Caco-2 (cell line): ENCODE results near the gene QPCTL. TPM values are rescaled to one million over a fixed set of nuclear protein-coding genes. Genes with fewer than 3 reads are reported as not detected.

Experiments used
- BruUV-seq: library from RNA; stranded (reverse); fragments of 400-500 nt; replicated peaks from 2 replicates; lab custom pipeline; 2021; lab: Mats Ljungman, UMichigan
- CTCF ChIA-PET: fragments of 300-600 bp; sonication (Branson Sonifier 250); formaldehyde crosslinking; loops from one replicate; lab custom pipeline; 2022; ENCODE audit warnings: antibody characterized with exemption; lab: Charles Lee
- POLR2A ChIA-PET: fragments of 300-600 bp; sonication (Branson Sonifier 250); formaldehyde crosslinking; loops from one replicate; lab custom pipeline; 2022; ENCODE audit warnings: antibody characterized with exemption; lab: Charles Lee
- DNase-seq, 2 experiments: peaks; one replicate each; pipeline versions ENCODE4 v3.0.0 to v3.0.0-alpha.2; 2020 to 2022
- H3K27me3 ChIP-seq: replicated peaks from 2 replicates; pipeline ENCODE4 v1.6.0; 2011; ENCODE audit warnings: low read length; ENCODE audit not compliant: control insufficient read depth, insufficient read depth
- H3K36me3 ChIP-seq: 2 replicates; pipeline ENCODE4 v1.5.1; 2011; ENCODE audit warnings: low read length; ENCODE audit not compliant: control insufficient read depth, insufficient read depth
- H3K4me1 ChIP-seq: fragments of 250-450 bp; sonication (Bioruptor Pico); 2 replicates; pipeline ENCODE4 v1.5.1; 2020; ENCODE audit warnings: mild to moderate bottlenecking
- H3K4me3 ChIP-seq: 2 replicates; pipeline ENCODE4 v1.5.1; 2011; ENCODE audit warnings: low read depth, mild to moderate bottlenecking, control low read depth, low read length
- H3K9me3 ChIP-seq: fragments of 250-450 bp; sonication (Bioruptor Pico); 2 replicates; pipeline ENCODE4 v1.5.1; 2020; ENCODE audit warnings: mild to moderate bottlenecking, moderate library complexity
- H3K27ac Mint-ChIP-seq: one replicate; pipeline ENCODE4 v1.8.0; 2022; ENCODE audit warnings: mixed read lengths; ENCODE audit not compliant: unreplicated experiment
- H3K27me3 Mint-ChIP-seq: one replicate; pipeline ENCODE4 v1.8.0; 2022; ENCODE audit warnings: mixed read lengths; ENCODE audit not compliant: insufficient read depth, unreplicated experiment
- H3K36me3 Mint-ChIP-seq: one replicate; pipeline ENCODE4 v1.8.0; 2022; ENCODE audit warnings: mild to moderate bottlenecking, mixed read lengths; ENCODE audit not compliant: insufficient read depth, unreplicated experiment
- H3K4me1 Mint-ChIP-seq: one replicate; pipeline ENCODE4 v1.8.0; 2022; ENCODE audit warnings: low read depth, mixed read lengths; ENCODE audit not compliant: unreplicated experiment
- H3K4me3 Mint-ChIP-seq: one replicate; pipeline ENCODE4 v1.8.0; 2022; ENCODE audit warnings: mild to moderate bottlenecking, moderate library complexity, mixed read lengths; ENCODE audit not compliant: unreplicated experiment
- H3K9me3 Mint-ChIP-seq: one replicate; pipeline ENCODE4 v1.8.0; 2022; ENCODE audit warnings: mixed read lengths; ENCODE audit not compliant: unreplicated experiment
- CTCF ChIP-seq, 2 experiments: fragments of 200-600 bp in 1 of 2; IDR thresholded peaks; 1 replicate in 1 of 2; 2 replicates in 1 of 2; pipeline versions ENCODE4 v1.5.1 to v1.8.0; 2011 to 2022; ENCODE audit warnings: antibody characterized with exemption in 1 of 2, control low read depth in 1 of 2, inconsistent platforms in 1 of 2, low read depth in 1 of 2, low read length in 1 of 2, mild to moderate bottlenecking in 1 of 2, moderate library complexity in 1 of 2; ENCODE audit not compliant: insufficient read depth in 1 of 2, severe bottlenecking in 1 of 2, unreplicated experiment in 1 of 2
- intact Hi-C: fragments of 100-400 bp; cut with micrococcal nuclease; formaldehyde crosslinking; loops from one replicate; pipeline ENCODE4 v1.10.0; 2022; ENCODE audit not compliant: unreplicated experiment
- total RNA-seq: library from RNA; stranded (reverse); gene quantifications from 2 replicates; pipeline ENCODE4 v1.2.3, GENCODE V29; 2022

The QPCTL gene
- total RNA-seq, 1 experiment from 2014 or later, result 16.9 TPM

DNA sequence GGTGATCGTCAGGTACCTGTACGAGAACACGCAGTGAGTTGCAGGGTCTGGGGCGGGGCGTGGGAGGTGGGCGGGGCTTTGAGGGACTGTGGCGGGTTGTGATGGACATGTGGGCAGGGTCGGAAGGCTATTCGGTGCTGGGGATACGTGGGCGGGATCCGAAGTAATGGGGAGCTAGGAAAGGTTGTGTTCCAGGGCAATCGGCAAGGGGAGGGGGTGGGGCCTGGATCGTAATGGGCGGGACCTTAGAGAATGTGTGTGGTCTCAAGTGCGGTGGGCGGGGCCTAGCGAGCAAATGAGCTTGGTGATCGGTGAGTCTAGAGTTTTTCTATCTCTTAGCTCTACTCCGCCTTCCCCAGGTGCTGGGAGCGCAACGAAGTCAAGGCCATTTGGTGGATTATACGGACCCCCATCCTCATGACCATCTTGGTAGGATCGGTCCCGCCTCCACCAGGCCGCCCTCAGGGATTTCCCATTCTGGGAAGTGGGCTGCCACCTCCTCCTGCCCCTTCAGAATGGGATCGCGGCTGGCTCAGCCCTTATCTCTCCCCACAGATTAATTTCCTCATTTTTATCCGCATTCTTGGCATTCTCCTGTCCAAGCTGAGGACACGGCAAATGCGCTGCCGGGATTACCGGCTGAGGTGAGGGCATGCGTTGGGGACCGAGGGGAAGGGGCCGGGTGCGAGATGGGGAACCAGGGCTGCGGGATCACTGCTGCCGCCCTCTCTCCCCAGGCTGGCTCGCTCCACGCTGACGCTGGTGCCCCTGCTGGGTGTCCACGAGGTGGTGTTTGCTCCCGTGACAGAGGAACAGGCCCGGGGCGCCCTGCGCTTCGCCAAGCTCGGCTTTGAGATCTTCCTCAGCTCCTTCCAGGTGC, 14.9 kb upstream of the QPCTL start:
- Histone ChIP-seq H3K4me3 (peak overlapping the region; percentile 47), H3K9me3 (no peaks in the 10 kb centered on the region), H3K4me1 (peaks cover 16% of the 10 kb centered on the region), H3K27me3 (no peaks in the 10 kb centered on the region), H3K36me3 (no peaks in the 10 kb centered on the region)
- BruUV-seq, result TSS peak; percentile 86
- H3K27me3 Mint-ChIP-seq, result no peaks in the 10 kb centered on the region
- peaks cover 12% of the 10 kb centered on the region for H3K4me1 Mint-ChIP-seq
- peak; percentile 96 to 100 for DNase-seq
- intact Hi-C loops, result loop anchor here (1.0 kb wide), 2 partner anchors 8 to 15 kb away; partner anchors contain the start of gene QPCTL
- ChIA-PET POLR2A (interaction anchor here (0.6 to 4.5 kb wide), 22 partner anchors 8 to 1321 kb away, joined by 3 to 54 read pairs (median 6); partner anchors contain the start of genes EML2, FBXO46, GIPR and IRF2BP1), CTCF (interaction anchor here (0.5 to 3.1 kb wide), 27 partner anchors 8 to 238 kb away, joined by 3 to 50 read pairs (median 5); partner anchors contain the start of genes EML2, GIPR, OPA3 and QPCTL)
- TF ChIP-seq CTCF (IDR thresholded peaks at IDR 0.05; ENCODE audit: insufficient read depth in 1 of 2, low read depth in 1 of 2, low read length in 1 of 2, severe bottlenecking in 1 of 2, unreplicated experiment in 1 of 2), result peak; percentile 31 to 54
- H3K4me3 Mint-ChIP-seq, result peak overlapping the region; percentile 88
- H3K27ac Mint-ChIP-seq, result peak overlapping the region; percentile 88
- no peaks in the 10 kb centered on the region for H3K9me3 Mint-ChIP-seq
- H3K36me3 Mint-ChIP-seq, result peaks cover 25% of the 10 kb centered on the region

DNA sequence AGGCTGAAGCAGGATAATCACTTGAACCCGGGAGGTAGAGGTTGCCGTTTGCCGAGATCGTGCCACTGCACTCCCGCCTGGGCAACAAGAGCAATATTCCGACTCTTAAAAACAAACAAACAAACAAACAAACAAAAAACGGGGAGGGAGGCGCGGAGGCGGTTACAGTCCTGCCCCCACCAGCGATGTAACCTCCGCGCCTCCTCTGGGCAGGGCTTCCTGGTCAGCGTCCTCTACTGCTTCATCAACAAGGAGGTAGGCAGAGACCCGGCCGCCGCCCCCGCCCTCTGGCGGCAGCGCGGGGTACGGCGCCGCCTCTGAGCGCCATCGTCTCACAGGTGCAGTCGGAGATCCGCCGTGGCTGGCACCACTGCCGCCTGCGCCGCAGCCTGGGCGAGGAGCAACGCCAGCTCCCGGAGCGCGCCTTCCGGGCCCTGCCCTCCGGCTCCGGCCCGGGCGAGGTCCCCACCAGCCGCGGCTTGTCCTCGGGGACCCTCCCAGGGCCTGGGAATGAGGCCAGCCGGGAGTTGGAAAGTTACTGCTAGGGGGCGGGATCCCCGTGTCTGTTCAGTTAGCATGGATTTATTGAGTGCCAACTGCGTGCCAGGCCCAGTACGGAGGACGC, 11.0 kb upstream of the QPCTL start:
- Mint-ChIP-seq H3K27ac (peak overlapping the region; percentile 81), H3K27me3 (no peaks in the 10 kb centered on the region)

More for the DNA sequence above, 11.0 kb upstream of the QPCTL start:
- peaks cover 12% of the 10 kb centered on the region for H3K4me1 Mint-ChIP-seq
- H3K36me3 Mint-ChIP-seq, result peaks cover 49% of the 10 kb centered on the region
- intact Hi-C loops, result no loop called here
- H3K9me3 Mint-ChIP-seq, result no peaks in the 10 kb centered on the region
- peak; percentile 96 to 97 for TF ChIP-seq CTCF (IDR thresholded peaks at IDR 0.05; ENCODE audit: insufficient read depth in 1 of 2, low read depth in 1 of 2, low read length in 1 of 2, severe bottlenecking in 1 of 2, unreplicated experiment in 1 of 2)
- BruUV-seq, result no TSS peak
- Histone ChIP-seq H3K4me3 (peak overlapping the region; percentile 40), H3K9me3 (no peaks in the 10 kb centered on the region), H3K4me1 (peaks cover 15% of the 10 kb centered on the region), H3K27me3 (no peaks in the 10 kb centered on the region), H3K36me3 (no peaks in the 10 kb centered on the region; the same call in 1 of the 2 replicates)
- CTCF ChIA-PET, result interaction anchor here (0.7 to 2.3 kb wide), 5 partner anchors 11 to 91 kb away, joined by 4 to 8 read pairs (median 7); partner anchors contain the start of genes QPCTL and SNRPD2
- peak; percentile 88 to 93 for DNase-seq
- POLR2A ChIA-PET, result interaction anchor here (4.5 kb wide), 1 partner anchor 11 kb away, joined by 54 read pairs; the partner anchor contains the start of genes QPCTL and SNRPD2
- peak overlapping the region; percentile 76 for H3K4me3 Mint-ChIP-seq
